HepG2 (cell line): ENCODE results near the gene UBAP2L. TPM values are rescaled to one million over a fixed set of nuclear protein-coding genes. Genes with fewer than 3 reads are reported as not detected.

ENCODE experiments used
- HNRNPUL1 ChIP-seq: fragments of 200-400 bp; formaldehyde crosslinking; IDR thresholded peaks from 2 replicates; pipeline ENCODE4 v1.6.1; 2017; ENCODE audit warnings: low read depth, mild to moderate bottlenecking, low read length, moderate library complexity
- KLF9 ChIP-seq: IDR thresholded peaks from 2 replicates; pipeline ENCODE4 v1.6.1; 2016; ENCODE audit warnings: low read depth
- RNF2 ChIP-seq: fragments of 450-650 bp; conservative IDR thresholded peaks from 2 replicates; pipeline ENCODE4 v1.6.1; 2016; ENCODE audit warnings: low read depth
- SALL1 ChIP-seq: sonication (generic); formaldehyde crosslinking; IDR thresholded peaks from 2 replicates; pipeline ENCODE4 v1.8.0; 2022; ENCODE audit warnings: mild to moderate bottlenecking, missing genetic modification reagents
- SMAD3 ChIP-seq: sonication (generic); formaldehyde crosslinking; IDR thresholded peaks from 2 replicates; pipeline ENCODE4 v1.4.0; 2020; ENCODE audit warnings: missing genetic modification reagents
- TBX3 ChIP-seq: fragments of 450-650 bp; IDR thresholded peaks from 2 replicates; pipeline ENCODE4 v1.6.1; 2017; ENCODE audit warnings: antibody characterized with exemption, mild to moderate bottlenecking, inconsistent platforms, borderline replicate concordance
- THAP11 ChIP-seq: IDR thresholded peaks from 2 replicates; pipeline ENCODE4 v1.6.1; 2016; ENCODE audit warnings: missing biosample characterization, missing genetic modification reagents
- XRCC5 ChIP-seq: fragments of 200-400 bp; formaldehyde crosslinking; optimal IDR thresholded peaks from 2 replicates; pipeline ENCODE3; 2017; ENCODE audit warnings: mild to moderate bottlenecking, low read length
- ZBTB38 ChIP-seq: sonication (generic); formaldehyde crosslinking; IDR thresholded peaks from 2 replicates; pipeline ENCODE4 v1.5.1; 2020; ENCODE audit warnings: mild to moderate bottlenecking, missing genetic modification reagents
- ZEB1 ChIP-seq: IDR thresholded peaks from 2 replicates; pipeline ENCODE4 v1.6.1; 2012; ENCODE audit warnings: mild to moderate bottlenecking, low read depth, inconsistent platforms; ENCODE audit not compliant: insufficient replicate concordance
- ZNF20 ChIP-seq: sonication (generic); formaldehyde crosslinking; IDR thresholded peaks from 2 replicates; pipeline ENCODE4 v1.4.0; 2020; ENCODE audit warnings: mild to moderate bottlenecking, moderate library complexity, missing genetic modification reagents
- ZNF326 ChIP-seq: sonication (generic); formaldehyde crosslinking; IDR thresholded peaks from 2 replicates; pipeline ENCODE4 v1.4.0; 2020; ENCODE audit warnings: missing genetic modification reagents, borderline replicate concordance
- ZNF619 ChIP-seq: sonication (generic); formaldehyde crosslinking; IDR thresholded peaks from 2 replicates; pipeline ENCODE4 v1.4.0; 2020; ENCODE audit warnings: mild to moderate bottlenecking, missing genetic modification reagents
- ZSCAN29 ChIP-seq: sonication (generic); formaldehyde crosslinking; conservative IDR thresholded peaks from 2 replicates; pipeline ENCODE4 v1.4.0; 2020; ENCODE audit warnings: mild to moderate bottlenecking, missing genetic modification reagents
- polyA plus RNA-seq, 8 experiments: library from polyadenylated mRNA; depleted of rRNA in 3 of 8; stranded (reverse) in 7 of 8; unstranded in 1 of 8; fragments of >200 nt; fragmentation: Illumina TruSeq in 4 of 8; extraction: Trizol in 4 of 8; gene quantifications; 2 replicates each; pipeline versions ENCODE4 v1.2.1 to v1.2.3, GENCODE V29; 2011 to 2016; ENCODE audit warnings: low read depth in 4 of 8, missing spikeins in 1 of 8, mixed read lengths in 1 of 8; ENCODE audit not compliant: insufficient read depth in 1 of 8
- total RNA-seq, 5 experiments: library from RNA; depleted of rRNA; stranded (reverse); fragments of >200 nt; fragmentation: Illumina TruSeq; extraction: Trizol; gene quantifications; 2 replicates each; pipeline ENCODE4 v1.2.3, GENCODE V29; 2016; ENCODE audit warnings: low read depth in 1 of 5
- TF ChIP-seq, protein P1 (sequence below): sonication (generic); formaldehyde crosslinking; IDR thresholded peaks from 2 replicates; pipeline ENCODE4 v1.5.0; 2020; ENCODE audit warnings: mild to moderate bottlenecking, missing genetic modification reagents
- TF ChIP-seq, protein P2 (sequence below): sonication (generic); formaldehyde crosslinking; IDR thresholded peaks from 2 replicates; pipeline ENCODE4 v1.9.0; 2021; ENCODE audit warnings: missing genetic modification reagents, borderline replicate concordance
- TF ChIP-seq, protein P3 (sequence below): sonication (generic); formaldehyde crosslinking; IDR thresholded peaks from 2 replicates; pipeline ENCODE4 v1.4.0; 2020; ENCODE audit warnings: missing genetic modification reagents
- TF ChIP-seq, protein P4 (sequence below): sonication (generic); formaldehyde crosslinking; IDR thresholded peaks from 2 replicates; pipeline ENCODE4 v1.9.0; 2021; ENCODE audit warnings: missing genetic modification reagents, mild to moderate bottlenecking, borderline replicate concordance
- TF ChIP-seq, protein P5 (sequence below): sonication (generic); formaldehyde crosslinking; IDR thresholded peaks from 2 replicates; pipeline ENCODE4 v1.4.0; 2020; ENCODE audit warnings: missing genetic modification reagents

Gene UBAP2L
- total and polyA plus RNA-seq, 2 of the 13 experiments (the other 11 are each of a cell fraction or from before 2014, with no cell fraction given), result 74.2 to 159 TPM

DNA sequence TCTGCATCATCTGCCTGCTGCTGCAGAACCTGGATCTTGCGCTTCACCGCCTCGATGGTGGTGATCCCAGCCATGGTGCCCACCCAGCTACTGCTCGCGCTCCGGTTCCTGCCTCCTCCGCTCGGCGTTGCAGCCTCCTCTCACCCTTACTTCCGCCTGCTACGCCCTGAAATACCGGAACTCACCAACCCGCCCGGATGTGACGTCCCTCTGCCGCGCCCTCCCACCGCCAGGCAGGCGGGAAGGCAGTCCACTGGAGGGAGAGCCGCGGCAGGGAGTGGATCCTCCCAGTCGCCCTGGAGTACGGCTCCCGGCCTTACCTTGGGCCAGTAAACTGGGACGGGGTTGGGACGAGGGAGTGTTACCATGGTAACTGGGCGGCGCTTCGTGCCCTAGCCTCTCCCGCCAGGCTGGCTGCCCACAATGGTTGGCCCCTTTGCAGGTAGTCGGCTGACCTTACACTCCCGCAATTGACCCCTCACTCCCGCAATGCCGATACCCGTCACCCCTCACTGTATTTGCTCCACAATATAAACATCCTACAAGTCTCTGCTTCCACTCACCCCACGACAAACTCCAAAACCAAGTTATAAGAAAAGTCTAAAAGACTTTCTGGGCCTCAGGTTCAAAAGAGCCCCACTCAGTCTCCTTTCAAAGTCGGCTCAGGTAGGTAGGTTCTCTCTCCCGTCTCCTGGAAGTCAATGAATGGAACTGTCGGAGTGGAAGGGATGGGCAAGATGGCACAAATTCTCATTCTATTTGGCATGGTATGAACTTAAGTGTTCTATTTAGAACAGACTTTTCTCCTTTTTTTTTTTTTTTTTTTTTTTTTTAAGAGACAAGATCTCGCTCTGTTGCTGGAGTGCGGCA, 37.5 kb upstream of the UBAP2L start (continued):
- TF ChIP-seq ZNF20 (CRISPR knock-in tag) (0 out of 2 replicates have a peak, but pooled peaks have one; percentile 8), SALL1 (CRISPR knock-in tag) (peak; percentile 94), ZNF326 (CRISPR knock-in tag) (no peak), XRCC5 (peak; percentile 42), TBX3 (peak; percentile 5; the same call in 1 of the 2 replicates), ZEB1 (no peak), ZNF619 (CRISPR knock-in tag) (peak; percentile 83; the same call in 1 of the 2 replicates), ZBTB38 (CRISPR knock-in tag) (peak; percentile 73; the same call in 1 of the 2 replicates), HNRNPUL1 (no peak), RNF2 (peak; percentile 90), ZSCAN29 (CRISPR knock-in tag) (no peak), SMAD3 (CRISPR knock-in tag) (peak; percentile 55; the same call in 1 of the 2 replicates), THAP11 (CRISPR knock-in tag) (peak; percentile 92), KLF9 (CRISPR knock-in tag) (0 out of 2 replicates have a peak, but pooled peaks have one; percentile 78)
- TF ChIP-seq, protein P1, sequence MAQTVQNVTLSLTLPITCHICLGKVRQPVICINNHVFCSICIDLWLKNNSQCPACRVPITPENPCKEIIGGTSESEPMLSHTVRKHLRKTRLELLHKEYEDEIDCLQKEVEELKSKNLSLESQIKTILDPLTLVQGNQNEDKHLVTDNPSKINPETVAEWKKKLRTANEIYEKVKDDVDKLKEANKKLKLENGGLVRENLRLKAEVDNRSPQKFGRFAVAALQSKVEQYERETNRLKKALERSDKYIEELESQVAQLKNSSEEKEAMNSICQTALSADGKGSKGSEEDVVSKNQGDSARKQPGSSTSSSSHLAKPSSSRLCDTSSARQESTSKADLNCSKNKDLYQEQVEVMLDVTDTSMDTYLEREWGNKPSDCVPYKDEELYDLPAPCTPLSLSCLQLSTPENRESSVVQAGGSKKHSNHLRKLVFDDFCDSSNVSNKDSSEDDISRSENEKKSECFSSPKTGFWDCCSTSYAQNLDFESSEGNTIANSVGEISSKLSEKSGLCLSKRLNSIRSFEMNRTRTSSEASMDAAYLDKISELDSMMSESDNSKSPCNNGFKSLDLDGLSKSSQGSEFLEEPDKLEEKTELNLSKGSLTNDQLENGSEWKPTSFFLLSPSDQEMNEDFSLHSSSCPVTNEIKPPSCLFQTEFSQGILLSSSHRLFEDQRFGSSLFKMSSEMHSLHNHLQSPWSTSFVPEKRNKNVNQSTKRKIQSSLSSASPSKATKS (CRISPR knock-in tag), result no peak
- TF ChIP-seq, protein P2, sequence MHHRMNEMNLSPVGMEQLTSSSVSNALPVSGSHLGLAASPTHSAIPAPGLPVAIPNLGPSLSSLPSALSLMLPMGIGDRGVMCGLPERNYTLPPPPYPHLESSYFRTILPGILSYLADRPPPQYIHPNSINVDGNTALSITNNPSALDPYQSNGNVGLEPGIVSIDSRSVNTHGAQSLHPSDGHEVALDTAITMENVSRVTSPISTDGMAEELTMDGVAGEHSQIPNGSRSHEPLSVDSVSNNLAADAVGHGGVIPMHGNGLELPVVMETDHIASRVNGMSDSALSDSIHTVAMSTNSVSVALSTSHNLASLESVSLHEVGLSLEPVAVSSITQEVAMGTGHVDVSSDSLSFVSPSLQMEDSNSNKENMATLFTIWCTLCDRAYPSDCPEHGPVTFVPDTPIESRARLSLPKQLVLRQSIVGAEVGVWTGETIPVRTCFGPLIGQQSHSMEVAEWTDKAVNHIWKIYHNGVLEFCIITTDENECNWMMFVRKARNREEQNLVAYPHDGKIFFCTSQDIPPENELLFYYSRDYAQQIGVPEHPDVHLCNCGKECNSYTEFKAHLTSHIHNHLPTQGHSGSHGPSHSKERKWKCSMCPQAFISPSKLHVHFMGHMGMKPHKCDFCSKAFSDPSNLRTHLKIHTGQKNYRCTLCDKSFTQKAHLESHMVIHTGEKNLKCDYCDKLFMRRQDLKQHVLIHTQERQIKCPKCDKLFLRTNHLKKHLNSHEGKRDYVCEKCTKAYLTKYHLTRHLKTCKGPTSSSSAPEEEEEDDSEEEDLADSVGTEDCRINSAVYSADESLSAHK, result no peak
- TF ChIP-seq, protein P3, sequence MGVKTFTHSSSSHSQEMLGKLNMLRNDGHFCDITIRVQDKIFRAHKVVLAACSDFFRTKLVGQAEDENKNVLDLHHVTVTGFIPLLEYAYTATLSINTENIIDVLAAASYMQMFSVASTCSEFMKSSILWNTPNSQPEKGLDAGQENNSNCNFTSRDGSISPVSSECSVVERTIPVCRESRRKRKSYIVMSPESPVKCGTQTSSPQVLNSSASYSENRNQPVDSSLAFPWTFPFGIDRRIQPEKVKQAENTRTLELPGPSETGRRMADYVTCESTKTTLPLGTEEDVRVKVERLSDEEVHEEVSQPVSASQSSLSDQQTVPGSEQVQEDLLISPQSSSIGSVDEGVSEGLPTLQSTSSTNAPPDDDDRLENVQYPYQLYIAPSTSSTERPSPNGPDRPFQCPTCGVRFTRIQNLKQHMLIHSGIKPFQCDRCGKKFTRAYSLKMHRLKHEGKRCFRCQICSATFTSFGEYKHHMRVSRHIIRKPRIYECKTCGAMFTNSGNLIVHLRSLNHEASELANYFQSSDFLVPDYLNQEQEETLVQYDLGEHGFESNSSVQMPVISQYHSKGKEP, result 0 out of 2 replicates have a peak, but pooled peaks have one; percentile 54
- TF ChIP-seq, protein P4, sequence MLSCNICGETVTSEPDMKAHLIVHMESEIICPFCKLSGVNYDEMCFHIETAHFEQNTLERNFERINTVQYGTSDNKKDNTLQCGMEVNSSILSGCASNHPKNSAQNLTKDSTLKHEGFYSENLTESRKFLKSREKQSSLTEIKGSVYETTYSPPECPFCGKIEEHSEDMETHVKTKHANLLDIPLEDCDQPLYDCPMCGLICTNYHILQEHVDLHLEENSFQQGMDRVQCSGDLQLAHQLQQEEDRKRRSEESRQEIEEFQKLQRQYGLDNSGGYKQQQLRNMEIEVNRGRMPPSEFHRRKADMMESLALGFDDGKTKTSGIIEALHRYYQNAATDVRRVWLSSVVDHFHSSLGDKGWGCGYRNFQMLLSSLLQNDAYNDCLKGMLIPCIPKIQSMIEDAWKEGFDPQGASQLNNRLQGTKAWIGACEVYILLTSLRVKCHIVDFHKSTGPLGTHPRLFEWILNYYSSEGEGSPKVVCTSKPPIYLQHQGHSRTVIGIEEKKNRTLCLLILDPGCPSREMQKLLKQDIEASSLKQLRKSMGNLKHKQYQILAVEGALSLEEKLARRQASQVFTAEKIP, result no peak
- TF ChIP-seq, protein P5, sequence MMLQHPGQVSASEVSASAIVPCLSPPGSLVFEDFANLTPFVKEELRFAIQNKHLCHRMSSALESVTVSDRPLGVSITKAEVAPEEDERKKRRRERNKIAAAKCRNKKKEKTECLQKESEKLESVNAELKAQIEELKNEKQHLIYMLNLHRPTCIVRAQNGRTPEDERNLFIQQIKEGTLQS (CRISPR knock-in tag), result no peak
